Neutrophil (primary cell): ENCODE measurements around the gene MAN1B1.

Experiments
- H3K27ac ChIP-seq: fragments of 200-600 bp; sonication (generic); 2 replicates; pipeline ENCODE4 v1.5.1; 2016; ENCODE audit warnings: mild to moderate bottlenecking, moderate library complexity
- H3K27me3 ChIP-seq: fragments of 200-600 bp; sonication (generic); 2 replicates; pipeline ENCODE4 v1.6.0; 2016; ENCODE audit warnings: mild to moderate bottlenecking
- H3K36me3 ChIP-seq: fragments of 200-600 bp; sonication (generic); 2 replicates; pipeline ENCODE4 v1.5.1; 2017
- H3K4me1 ChIP-seq, 2 experiments: fragments of 200-600 bp in 1 of 2; sonication (generic) in 1 of 2; 1 replicate in 1 of 2; 2 replicates in 1 of 2; pipeline versions ENCODE4 v1.5.1 to v1.6.1; 2013 to 2016; ENCODE audit warnings: low read depth in 1 of 2, low read length in 1 of 2, mild to moderate bottlenecking in 1 of 2, moderate library complexity in 1 of 2; ENCODE audit not compliant: control insufficient read depth in 1 of 2, insufficient read depth in 1 of 2
- H3K4me3 ChIP-seq, 2 experiments: fragments of 200-600 bp in 1 of 2; sonication (generic) in 1 of 2; 1 replicate in 1 of 2; 2 replicates in 1 of 2; pipeline ENCODE4 v1.5.1; 2013 to 2016; ENCODE audit warnings: low read depth in 1 of 2, low read length in 1 of 2, mild to moderate bottlenecking in 1 of 2, moderate library complexity in 1 of 2
- H3K9me3 ChIP-seq: fragments of 200-600 bp; sonication (generic); 2 replicates; pipeline ENCODE4 v1.5.1; 2016
- TF ChIP-seq, protein P1 (sequence below): fragments of 200-600 bp; sonication (generic); IDR thresholded peaks from 2 replicates; pipeline ENCODE4 v1.5.1; 2016; ENCODE audit warnings: antibody characterized with exemption

The MAN1B1 gene

DNA sequence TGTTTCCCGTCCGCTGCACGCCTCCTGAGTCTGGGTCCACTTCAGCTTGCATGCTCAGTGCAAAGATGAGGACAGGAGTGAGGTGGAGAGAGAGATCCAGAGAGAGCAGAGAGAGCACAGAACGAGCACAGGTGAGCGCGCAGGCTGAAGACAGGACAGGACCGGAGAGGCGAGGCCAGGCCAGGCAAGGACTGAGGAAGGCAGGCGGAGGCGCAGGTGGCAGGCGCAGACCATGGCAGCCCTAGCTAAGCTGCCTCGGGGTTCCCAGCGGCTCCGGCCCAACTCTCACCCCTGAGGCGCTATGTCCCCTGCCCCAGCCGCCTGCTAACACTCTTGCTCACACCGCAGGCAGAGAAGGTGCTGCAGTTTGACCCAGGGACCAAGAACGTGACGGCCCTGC, 61.9 kb downstream of the MAN1B1 start:
- H3K27me3 ChIP-seq = peaks cover 71% of the 10 kb centered on the region
- H3K27ac ChIP-seq = no peak overlapping the region
- H3K9me3 ChIP-seq = no peaks in the 10 kb centered on the region
- TF ChIP-seq, protein P1, sequence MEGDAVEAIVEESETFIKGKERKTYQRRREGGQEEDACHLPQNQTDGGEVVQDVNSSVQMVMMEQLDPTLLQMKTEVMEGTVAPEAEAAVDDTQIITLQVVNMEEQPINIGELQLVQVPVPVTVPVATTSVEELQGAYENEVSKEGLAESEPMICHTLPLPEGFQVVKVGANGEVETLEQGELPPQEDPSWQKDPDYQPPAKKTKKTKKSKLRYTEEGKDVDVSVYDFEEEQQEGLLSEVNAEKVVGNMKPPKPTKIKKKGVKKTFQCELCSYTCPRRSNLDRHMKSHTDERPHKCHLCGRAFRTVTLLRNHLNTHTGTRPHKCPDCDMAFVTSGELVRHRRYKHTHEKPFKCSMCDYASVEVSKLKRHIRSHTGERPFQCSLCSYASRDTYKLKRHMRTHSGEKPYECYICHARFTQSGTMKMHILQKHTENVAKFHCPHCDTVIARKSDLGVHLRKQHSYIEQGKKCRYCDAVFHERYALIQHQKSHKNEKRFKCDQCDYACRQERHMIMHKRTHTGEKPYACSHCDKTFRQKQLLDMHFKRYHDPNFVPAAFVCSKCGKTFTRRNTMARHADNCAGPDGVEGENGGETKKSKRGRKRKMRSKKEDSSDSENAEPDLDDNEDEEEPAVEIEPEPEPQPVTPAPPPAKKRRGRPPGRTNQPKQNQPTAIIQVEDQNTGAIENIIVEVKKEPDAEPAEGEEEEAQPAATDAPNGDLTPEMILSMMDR = no peak
- H3K4me1 ChIP-seq = peaks cover 0 to 4% of the 10 kb centered on the region in 2 experiments
- no peaks in the 10 kb centered on the region for H3K36me3 ChIP-seq
- H3K4me3 ChIP-seq = no peak overlapping the region

DNA sequence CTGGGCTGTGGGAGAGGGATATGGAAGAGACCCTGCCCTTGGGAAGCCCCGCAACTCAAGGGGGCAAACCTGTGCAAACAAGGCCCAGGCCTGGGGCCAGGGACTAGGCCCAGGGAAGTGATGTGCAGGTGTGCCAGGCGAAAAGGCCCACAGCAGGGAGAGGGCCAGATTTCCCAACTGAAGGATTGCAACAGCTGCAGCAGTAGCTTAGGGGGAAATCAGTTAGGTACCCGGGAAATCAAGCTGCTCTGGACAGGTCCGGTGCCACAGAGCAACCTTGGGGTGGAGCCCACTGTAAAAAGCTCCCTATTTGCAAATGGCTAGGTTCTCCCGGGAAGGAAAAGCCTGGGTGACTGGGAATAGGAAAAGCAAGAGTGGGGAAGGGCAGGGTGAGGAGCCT, 62.6 kb downstream of the MAN1B1 start:
- Histone ChIP-seq H3K27ac (no peak overlapping the region), H3K36me3 (no peaks in the 10 kb centered on the region), H3K9me3 (no peaks in the 10 kb centered on the region), H3K4me1 (peaks cover 0 to 4% of the 10 kb centered on the region in 2 experiments), H3K4me3 (no peak overlapping the region), H3K27me3 (peaks cover 67% of the 10 kb centered on the region)
- TF ChIP-seq, protein P1 = no peak

DNA sequence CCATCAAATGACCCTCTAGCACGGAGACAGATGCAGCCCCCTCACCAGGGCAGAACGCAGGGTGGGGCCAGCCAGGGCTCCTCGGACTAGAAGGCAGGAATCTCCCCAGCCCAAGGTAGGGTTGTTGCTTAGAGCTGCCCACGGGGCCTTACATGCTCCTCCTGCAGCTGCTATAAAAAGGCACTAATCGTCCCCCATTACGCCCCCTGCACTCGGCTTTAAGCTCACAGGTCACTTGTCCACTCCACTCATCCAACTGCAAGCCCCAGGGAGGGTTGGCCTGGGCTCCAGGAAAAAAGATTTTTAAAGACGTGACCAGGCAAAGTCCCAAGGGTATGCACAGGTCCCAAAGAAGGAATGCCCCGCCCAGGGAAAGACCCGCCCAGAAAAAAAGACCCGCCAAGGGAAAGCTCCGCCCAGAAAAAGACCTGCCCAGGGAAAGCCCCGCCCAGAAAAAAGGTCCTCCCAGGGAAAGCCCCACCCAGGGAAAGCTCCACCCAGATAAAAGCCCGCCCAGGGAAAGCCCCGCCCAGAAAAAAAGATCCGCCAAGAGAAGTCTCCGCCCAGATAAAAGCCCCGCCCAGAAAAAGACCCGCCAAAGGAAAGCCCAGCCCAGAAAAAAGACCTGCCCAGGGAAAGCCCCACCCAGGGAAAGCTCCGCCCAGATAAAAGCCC, 63.3 kb downstream of the MAN1B1 start:
- TF ChIP-seq, protein P1 = no peak
- Histone ChIP-seq H3K36me3 (no peaks in the 10 kb centered on the region), H3K9me3 (no peaks in the 10 kb centered on the region), H3K27ac (no peak overlapping the region), H3K4me3 (no peak overlapping the region), H3K27me3 (peaks cover 73% of the 10 kb centered on the region), H3K4me1 (peaks cover 0 to 4% of the 10 kb centered on the region in 2 experiments)

DNA sequence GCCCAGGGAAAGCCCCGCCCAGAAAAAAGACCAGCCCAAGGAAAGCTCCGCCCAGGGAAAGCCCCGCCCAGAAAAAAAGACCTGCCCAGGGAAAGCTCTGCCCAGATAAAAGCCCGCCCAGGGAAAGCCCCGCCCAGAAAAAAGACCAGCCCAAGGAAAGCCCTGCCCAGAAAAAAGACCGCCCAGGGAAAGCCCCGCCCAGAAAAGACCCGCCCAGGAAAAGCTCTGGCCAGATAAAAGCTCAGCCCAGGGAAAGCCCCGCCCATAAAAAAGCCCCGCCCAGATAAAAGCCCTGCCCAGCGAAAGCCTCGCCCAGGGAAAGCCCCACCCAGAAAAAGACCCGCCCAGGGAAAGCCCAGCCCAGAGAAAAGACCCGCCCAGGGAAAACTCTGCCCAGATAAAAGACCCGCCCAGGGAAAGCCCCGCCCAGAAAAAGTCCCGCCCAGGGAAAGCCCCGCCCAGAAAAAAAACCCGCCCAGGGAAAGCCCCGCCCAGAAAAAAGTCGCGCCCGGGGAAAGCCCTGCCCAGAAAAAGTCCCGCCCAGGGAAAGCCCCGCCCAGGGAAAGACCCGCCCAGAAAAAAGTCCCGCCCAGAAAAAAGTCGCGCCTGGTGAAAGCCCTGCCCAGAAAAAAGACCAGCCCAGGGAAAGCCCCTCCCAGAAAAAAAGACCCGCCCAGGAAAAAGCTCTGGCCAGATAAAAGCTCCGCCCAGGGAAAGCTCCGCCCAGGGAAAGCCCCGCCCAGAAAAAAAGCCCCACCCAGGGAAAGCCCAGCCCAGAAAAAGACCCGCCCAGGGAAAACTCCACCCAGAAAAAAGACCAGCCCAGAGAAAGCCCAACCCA, 64.1 kb downstream of the MAN1B1 start:
- Histone ChIP-seq H3K27me3 (peaks cover 77% of the 10 kb centered on the region), H3K36me3 (no peaks in the 10 kb centered on the region), H3K4me3 (no peak overlapping the region), H3K9me3 (no peaks in the 10 kb centered on the region), H3K4me1 (peaks cover 0 to 4% of the 10 kb centered on the region in 2 experiments), H3K27ac (no peak overlapping the region)
- TF ChIP-seq, protein P1 = no peak

DNA sequence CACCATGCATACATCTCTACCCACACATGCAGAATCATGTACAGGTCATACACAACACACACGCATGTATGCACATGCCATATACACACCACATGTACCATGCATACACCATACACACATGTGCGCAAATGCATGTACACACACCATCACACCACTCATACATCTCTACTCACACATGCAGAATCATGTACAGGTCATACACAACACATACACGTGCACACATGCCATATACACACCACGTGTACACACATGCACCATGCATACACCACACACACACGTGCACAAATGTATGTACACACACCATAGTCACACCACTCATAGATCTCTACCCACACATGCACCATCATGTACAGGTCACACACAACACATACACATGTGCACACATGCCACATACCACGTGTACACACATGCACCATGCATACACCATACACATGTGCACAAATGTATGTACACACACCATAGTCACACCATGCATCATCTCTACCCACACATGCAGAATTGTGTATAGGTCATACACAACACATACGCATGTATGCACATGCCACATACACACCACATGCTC, 66.1 kb downstream of the MAN1B1 start:
- TF ChIP-seq, protein P1 = no peak
- no peak overlapping the region for H3K4me3 ChIP-seq
- no peaks in the 10 kb centered on the region for H3K36me3 ChIP-seq
- H3K27ac ChIP-seq = no peak overlapping the region
- H3K4me1 ChIP-seq = peaks cover 0 to 7% of the 10 kb centered on the region in 2 experiments
- H3K9me3 ChIP-seq = no peaks in the 10 kb centered on the region
- H3K27me3 ChIP-seq = peaks cover 77% of the 10 kb centered on the region
